ENCODE results near the gene CACNA2D2.

Gene CACNA2D2

GRCh38 chr3:50503504-50504342, at the start of gene CACNA2D2:
Gene CACNA2D2, minus strand, starts transcription at chr3:50503634. Its CDS starts 211 bp downstream, at chr3:50503423.
- peak; percentile 63 for DNase-seq

- no peak for DNase-seq
Observed at GRCh38 chr3:50552598-50552997, 49.2 kb upstream of the CACNA2D2 start.

- DNase-seq = no peak
Observed at GRCh38 chr3:50551681-50552435, 48.4 kb upstream of the CACNA2D2 start.

GRCh38 chr3:50551054-50551659, 47.7 kb upstream of the CACNA2D2 start:
- no peak for DNase-seq

- DNase-seq = peak; percentile 44
Observed at GRCh38 chr3:50550079-50550736, 46.8 kb upstream of the CACNA2D2 start.

GRCh38 chr3:50549226-50549625, 45.8 kb upstream of the CACNA2D2 start:
- no peak for DNase-seq

GRCh38 chr3:50545781-50546180, 42.3 kb upstream of the CACNA2D2 start:
- DNase-seq = no peak

GRCh38 chr3:50542177-50543034, 39.0 kb upstream of the CACNA2D2 start:
- DNase-seq = peak; percentile 37

- DNase-seq = no peak
Observed at GRCh38 chr3:50539356-50540286, 36.2 kb upstream of the CACNA2D2 start.

- DNase-seq = no peak
Observed at GRCh38 chr3:50537421-50538129, 34.1 kb upstream of the CACNA2D2 start.

GRCh38 chr3:50536471-50537180, 33.2 kb upstream of the CACNA2D2 start:
- DNase-seq = no peak

GRCh38 chr3:50534681-50535330, 31.4 kb upstream of the CACNA2D2 start:
- no peak for DNase-seq

- DNase-seq = no peak
Observed at GRCh38 chr3:50533807-50534461, 30.5 kb upstream of the CACNA2D2 start.

- DNase-seq = no peak
Observed at GRCh38 chr3:50533316-50533715, 29.9 kb upstream of the CACNA2D2 start.

GRCh38 chr3:50532062-50532705, 28.8 kb upstream of the CACNA2D2 start:
- DNase-seq = no peak

GRCh38 chr3:50531201-50531600, 27.8 kb upstream of the CACNA2D2 start:
- no peak for DNase-seq

- DNase-seq = no peak
Observed at GRCh38 chr3:50530001-50530970, 26.9 kb upstream of the CACNA2D2 start.

Measured in activated CD4-positive, alpha-beta T cell treated with anti-CD3 and anti-CD28 coated beads for 1 hour (primary cell).